SK-N-SH (cell line): ENCODE measurements around the gene KAT8. TPM values are rescaled to one million over a fixed set of nuclear protein-coding genes. Genes with fewer than 3 reads are reported as not detected.

Source experiments
- CTCF ChIA-PET: fragments of 300-600, 350-600 bp; formaldehyde crosslinking; extraction: SDS; loops from one replicate; lab custom pipeline; 2021; lab: Yijun Ruan, JAX
- POLR2A ChIA-PET: fragments of 350-600 bp; sonication (Branson Sonifier 250); formaldehyde crosslinking; extraction: SDS; loops from one replicate; lab custom pipeline; 2020; ENCODE audit warnings: antibody characterized with exemption, inconsistent platforms; lab: Yijun Ruan, JAX
- DNase-seq: peaks from one replicate; pipeline ENCODE4 v3.0.0; 2012
- H2AFZ ChIP-seq: fragments of 200-600 bp; sonication (generic); 2 replicates; pipeline ENCODE4 v1.8.1; 2016; ENCODE audit warnings: antibody characterized with exemption, mild to moderate bottlenecking, low read depth
- H3F3A ChIP-seq: fragments of 200-600 bp; sonication (generic); replicated peaks from 2 replicates; pipeline ENCODE3; 2016; ENCODE audit warnings: antibody characterized with exemption, mild to moderate bottlenecking; ENCODE audit not compliant: insufficient read depth
- H3K27ac ChIP-seq, 2 experiments: fragments of 200-500 bp in 1 of 2; fragments of 200-600 bp in 1 of 2; sonication (Bioruptor generic) in 1 of 2; sonication (generic), shearing (Covaris generic) in 1 of 2; 2 replicates each; pipeline versions ENCODE4 v1.5.1 to v1.6.1; 2014 to 2016; ENCODE audit warnings: low read depth in 2 of 2, inconsistent platforms in 1 of 2, low read length in 1 of 2, mild to moderate bottlenecking in 1 of 2, mixed read lengths in 1 of 2
- H3K27me3 ChIP-seq: fragments of 200-600 bp; sonication (generic), shearing (Covaris generic); 2 replicates; pipeline ENCODE4 v1.6.1; 2016; ENCODE audit warnings: mixed run types; ENCODE audit not compliant: insufficient read depth
- H3K36me3 ChIP-seq, 2 experiments: fragments of 200-500 bp in 1 of 2; fragments of 200-600 bp in 1 of 2; sonication (Bioruptor generic) in 1 of 2; sonication (generic) in 1 of 2; replicated peaks in 1 of 2; 2 replicates each; pipeline versions ENCODE3 to v1.5.1; 2014 to 2016; ENCODE audit warnings: low read length in 1 of 2, mild to moderate bottlenecking in 1 of 2; ENCODE audit not compliant: insufficient read depth in 2 of 2, control insufficient read depth in 1 of 2
- H3K4me1 ChIP-seq, 2 experiments: fragments of 200-500 bp in 1 of 2; fragments of 200-600 bp in 1 of 2; sonication (Bioruptor generic) in 1 of 2; sonication (generic), shearing (Covaris generic) in 1 of 2; 2 replicates each; pipeline versions ENCODE4 v1.5.1 to v1.6.1; 2014 to 2016; ENCODE audit warnings: low read depth in 1 of 2, low read length in 1 of 2, mixed run types in 1 of 2; ENCODE audit not compliant: insufficient read depth in 2 of 2, control insufficient read depth in 1 of 2
- H3K4me2 ChIP-seq: fragments of 200-600 bp; sonication (generic), shearing (Covaris generic); 2 replicates; pipeline ENCODE4 v1.6.1; 2017; ENCODE audit warnings: mixed run types
- H3K4me3 ChIP-seq, 2 experiments: fragments of 200-500 bp in 1 of 2; fragments of 200-600 bp in 1 of 2; sonication (Bioruptor generic) in 1 of 2; sonication (generic), shearing (Covaris generic) in 1 of 2; 2 replicates each; pipeline versions ENCODE4 v1.5.1 to v1.8.1; 2014 to 2016; ENCODE audit warnings: low read depth in 2 of 2, inconsistent platforms in 1 of 2, low read length in 1 of 2, mild to moderate bottlenecking in 1 of 2, mixed read lengths in 1 of 2, moderate library complexity in 1 of 2
- H3K79me2 ChIP-seq: fragments of 200-600 bp; sonication (generic); 2 replicates; pipeline ENCODE4 v1.8.1; 2017; ENCODE audit warnings: mild to moderate bottlenecking; ENCODE audit not compliant: insufficient read depth
- H3K9ac ChIP-seq: fragments of 200-600 bp; sonication (generic); 2 replicates; pipeline ENCODE4 v1.6.1; 2017; ENCODE audit warnings: mixed run types
- H3K9me2 ChIP-seq: fragments of 200-600 bp; sonication (generic); 2 replicates; pipeline ENCODE4 v1.6.1; 2017; ENCODE audit warnings: mixed run types
- H3K9me3 ChIP-seq: fragments of 200-600 bp; sonication (generic); 2 replicates; pipeline ENCODE4 v1.6.1; 2017; ENCODE audit warnings: mixed run types, mild to moderate bottlenecking, moderate library complexity
- H4K20me1 ChIP-seq: fragments of 200-600 bp; sonication (generic); 2 replicates; pipeline ENCODE4 v1.6.1; 2017; ENCODE audit warnings: mild to moderate bottlenecking, mixed run types; ENCODE audit not compliant: insufficient read depth
- CTCF ChIP-seq: fragments of 200-600 bp; sonication (generic); IDR thresholded peaks from 2 replicates; pipeline ENCODE4 v1.6.1; 2017; ENCODE audit warnings: antibody characterized with exemption, mild to moderate bottlenecking, moderate library complexity
- EZH2phosphoT487 ChIP-seq: fragments of 200-600 bp; sonication (generic); IDR thresholded peaks from 2 replicates; pipeline ENCODE4 v1.6.1; 2017; ENCODE audit warnings: low read depth, mixed run types, mild to moderate bottlenecking, antibody characterized with exemption, moderate library complexity, borderline replicate concordance
- FOXJ3 ChIP-seq: sonication (generic); formaldehyde crosslinking; IDR thresholded peaks from 2 replicates; pipeline ENCODE4 v1.5.1; 2020; ENCODE audit warnings: mild to moderate bottlenecking, missing genetic modification reagents
- FOXM1 ChIP-seq: IDR thresholded peaks from 2 replicates; pipeline ENCODE4 v1.4.0; 2012; ENCODE audit warnings: low read depth, mild to moderate bottlenecking
- GABPA ChIP-seq: IDR thresholded peaks from 2 replicates; pipeline ENCODE4 v1.4.0; 2012; ENCODE audit warnings: low read depth, mild to moderate bottlenecking
- GATA2 ChIP-seq: sonication (generic); formaldehyde crosslinking; IDR thresholded peaks from 2 replicates; pipeline ENCODE4 v1.5.0; 2020; ENCODE audit warnings: mild to moderate bottlenecking, missing genetic modification reagents
- IRF3 ChIP-seq: fragments of 150-350 bp; IDR thresholded peaks from 2 replicates; pipeline ENCODE4 v1.6.1; 2016; ENCODE audit warnings: mild to moderate bottlenecking, low read depth, low read length
- JUND ChIP-seq: IDR thresholded peaks from 2 replicates; pipeline ENCODE4 v1.4.0; 2012
- MAX ChIP-seq: IDR thresholded peaks from 2 replicates; pipeline ENCODE4 v1.4.0; 2012; ENCODE audit warnings: low read depth
- MEF2A ChIP-seq: IDR thresholded peaks from 2 replicates; pipeline ENCODE4 v1.4.0; 2012; ENCODE audit warnings: low read depth, borderline replicate concordance
- MXI1 ChIP-seq: IDR thresholded peaks from 2 replicates; pipeline ENCODE4 v1.6.1; 2012; ENCODE audit warnings: mild to moderate bottlenecking, low read depth, low read length, improper control_type of control experiment
- POLR2AphosphoS5 ChIP-seq: IDR thresholded peaks from 2 replicates; pipeline ENCODE4 v1.6.1; 2012; ENCODE audit warnings: low read depth, low read length
- RCOR1 ChIP-seq: fragments of 150-350 bp; IDR thresholded peaks from 2 replicates; pipeline ENCODE4 v1.6.1; 2017; ENCODE audit warnings: antibody characterized with exemption, low read length
- REST ChIP-seq: IDR thresholded peaks from 2 replicates; pipeline ENCODE4 v1.6.1; 2012; ENCODE audit warnings: mild to moderate bottlenecking, low read depth, low read length, moderate library complexity
- RXRA ChIP-seq: IDR thresholded peaks from 2 replicates; pipeline ENCODE4 v1.4.0; 2012; ENCODE audit warnings: low read depth, mild to moderate bottlenecking, borderline replicate concordance
- SIN3A ChIP-seq: IDR thresholded peaks from 2 replicates; pipeline ENCODE4 v1.6.1; 2012; ENCODE audit warnings: low read depth, mild to moderate bottlenecking, low read length, moderate library complexity, borderline replicate concordance
- TAF1 ChIP-seq: IDR thresholded peaks from 2 replicates; pipeline ENCODE4 v1.6.1; 2012; ENCODE audit warnings: low read depth, mild to moderate bottlenecking, low read length, moderate library complexity, borderline replicate concordance
- TEAD4 ChIP-seq: IDR thresholded peaks from 2 replicates; pipeline ENCODE4 v1.4.0; 2012; ENCODE audit warnings: mild to moderate bottlenecking, borderline replicate concordance; ENCODE audit not compliant: insufficient read depth
- USF2 ChIP-seq: fragments of 150-350 bp; IDR thresholded peaks from 2 replicates; pipeline ENCODE4 v1.6.1; 2017; ENCODE audit warnings: antibody characterized with exemption, low read length, low read depth, borderline replicate concordance
- YY1 ChIP-seq: IDR thresholded peaks from 2 replicates; pipeline ENCODE4 v1.4.0; 2012; ENCODE audit warnings: low read depth, mild to moderate bottlenecking
- WGBS: methylation state at CpG from one replicate; pipeline ENCODE4 v1.1.6; 2017; ENCODE audit warnings: low lambda C conversion rate; 5-methylcytosine and 5-hydroxymethylcytosine counted together
- polyA plus RNA-seq, 3 experiments: library from polyadenylated mRNA; depleted of rRNA; stranded (reverse); fragments of >200 nt; gene quantifications; 2 replicates each; pipeline ENCODE4 v1.2.3, GENCODE V29; 2012

KAT8 gene
- polyA plus RNA-seq, 1 of the 3 experiments (the other 2 are of a cell fraction) = 52.0 TPM

- H2AFZ ChIP-seq = no peak within 1 kb of the TSS
- no peaks in the 10 kb centered on the region for H3K27me3 ChIP-seq
- TF ChIP-seq JUND (no peak), MXI1 (no peak), GABPA (no peak), IRF3 (no peak), MAX (no peak), SIN3A (no peak), POLR2AphosphoS5 (no peak), EZH2phosphoT487 (no peak), RXRA (no peak), REST (no peak), RCOR1 (no peak), TAF1 (no peak), FOXJ3 (CRISPR knock-in tag) (no peak), CTCF (no peak), GATA2 (CRISPR knock-in tag) (no peak), YY1 (no peak), TEAD4 (no peak), USF2 (no peak), MEF2A (no peak), FOXM1 (no peak)
- no peaks in the 10 kb centered on the region for H4K20me1 ChIP-seq
- no peaks in the 10 kb centered on the region for H3K9me3 ChIP-seq
- no peak for DNase-seq
- no peak within 1 kb of the TSS for H3K4me3 ChIP-seq
- WGBS = 85% methylated on average over 18 of the region's 22 CpGs
- peaks cover 4 to 31% of the 10 kb centered on the region in 2 experiments; a peak in 2 of 4 replicates for H3K4me1 ChIP-seq
- no peak within 1 kb of the TSS for H3K4me2 ChIP-seq
- no peaks in the 10 kb centered on the region for H3K79me2 ChIP-seq
- peaks cover 0 to 8% of the 10 kb centered on the region in 2 experiments for H3K36me3 ChIP-seq
- H3F3A ChIP-seq = no peaks in the 10 kb centered on the region
- H3K9ac ChIP-seq = no peak within 1 kb of the TSS
- CTCF ChIA-PET = interaction anchor here (1.0 kb wide), 1 partner anchor 151 kb away, joined by 3 read pairs; no protein-coding TSS in a partner anchor
- H3K9me2 ChIP-seq = no peaks in the 10 kb centered on the region
- POLR2A ChIA-PET = interaction anchor here (3.9 kb wide), 1 partner anchor 18 kb away, joined by 15 read pairs; the partner anchor contains the start of gene KAT8
- H3K27ac ChIP-seq = no peak within 1 kb of the TSS; a peak in 1 of 4 replicates
These were observed 18.2 kb downstream of the KAT8 start, which contains the start of gene PRSS8 for GRCh38 chr16:31135535-31136286. PRSS8 (minus strand) TSS chr16:31135727; CDS start chr16:31135498, 229 bp downstream.
